ENCODE results near the gene KDM8.
"Not testable (repeated sequence)": the region's sequence is repeated elsewhere in the genome, so short reads cannot be mapped to it uniquely, and the experiment has no call there.

KDM8 gene

DNA sequence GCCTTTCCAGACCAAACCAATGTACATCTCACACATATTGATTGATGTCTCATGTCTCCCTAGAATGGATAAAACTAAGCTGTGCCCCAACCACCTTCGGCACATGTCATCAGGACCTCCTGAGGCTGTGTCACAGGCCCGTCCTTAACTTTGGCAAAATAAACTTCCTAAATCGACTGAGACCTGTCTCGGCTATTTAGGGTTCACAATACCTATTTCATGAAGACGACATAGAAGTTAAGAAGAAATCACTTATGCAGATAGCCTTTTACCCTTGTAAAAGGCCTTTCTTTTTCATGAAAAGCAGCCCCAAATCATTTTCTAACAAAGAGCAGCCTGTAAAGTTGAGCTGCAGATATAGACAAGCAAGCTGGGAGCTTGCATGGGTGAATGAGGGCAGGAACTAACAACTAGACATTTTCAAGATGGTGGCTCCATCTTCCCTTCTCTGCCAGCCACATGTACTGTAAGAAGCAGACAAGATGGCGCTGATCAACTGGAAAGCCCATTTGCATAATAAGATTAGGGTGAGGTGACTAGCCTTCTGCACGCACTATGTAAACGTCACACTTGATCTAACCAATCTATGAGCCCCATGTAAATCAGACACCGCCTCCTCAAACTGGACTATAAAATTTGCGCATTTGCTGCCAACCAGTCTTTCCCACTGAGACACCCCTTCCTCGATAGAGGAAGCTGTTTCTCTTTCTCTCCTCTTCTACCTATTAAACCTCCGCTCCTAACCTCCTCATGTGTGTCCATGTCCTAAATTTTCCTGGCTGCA lies 4.7 kb upstream of the KDM8 start:
- peak overlapping the region; percentile 94; the same call in 1 of the 2 replicates for H3K27ac ChIP-seq (ENCODE audit: low read length)
- H3K4me2 ChIP-seq (ENCODE audit: low read depth, low read length), result peak overlapping the region; percentile 70
- peaks cover 20% of the 10 kb centered on the region for H3K4me1 ChIP-seq (ENCODE audit: low read length)
- peaks cover 13% of the 10 kb centered on the region for H3F3A ChIP-seq (ENCODE audit: insufficient read depth, low read length)
- no peaks in the 10 kb centered on the region for H3K27me3 ChIP-seq (replicated peaks; ENCODE audit: insufficient read depth, low read length)
- peak overlapping the region; percentile 42; the same call in 1 of the 2 replicates for H3K9ac ChIP-seq (ENCODE audit: low read length)
- no peak overlapping the region for H3K4me3 ChIP-seq (ENCODE audit: low read length)
- H3K36me3 ChIP-seq (replicated peaks; ENCODE audit: insufficient read depth, low read length), result no peaks in the 10 kb centered on the region
- no peaks in the 10 kb centered on the region for H3K9me3 ChIP-seq (replicated peaks; ENCODE audit: insufficient read depth, low read length)
- no peaks in the 10 kb centered on the region for H3K79me2 ChIP-seq (ENCODE audit: low read length)
- no peaks in the 10 kb centered on the region for H3K9me2 ChIP-seq (replicated peaks; ENCODE audit: insufficient read depth, low read length)
- H2AFZ ChIP-seq (ENCODE audit: low read length), result peak overlapping the region; percentile 47
- no peak for DNase-seq
- H4K20me1 ChIP-seq (ENCODE audit: insufficient read depth, low read length), result no peaks in the 10 kb centered on the region
- TF ChIP-seq, protein P1, sequence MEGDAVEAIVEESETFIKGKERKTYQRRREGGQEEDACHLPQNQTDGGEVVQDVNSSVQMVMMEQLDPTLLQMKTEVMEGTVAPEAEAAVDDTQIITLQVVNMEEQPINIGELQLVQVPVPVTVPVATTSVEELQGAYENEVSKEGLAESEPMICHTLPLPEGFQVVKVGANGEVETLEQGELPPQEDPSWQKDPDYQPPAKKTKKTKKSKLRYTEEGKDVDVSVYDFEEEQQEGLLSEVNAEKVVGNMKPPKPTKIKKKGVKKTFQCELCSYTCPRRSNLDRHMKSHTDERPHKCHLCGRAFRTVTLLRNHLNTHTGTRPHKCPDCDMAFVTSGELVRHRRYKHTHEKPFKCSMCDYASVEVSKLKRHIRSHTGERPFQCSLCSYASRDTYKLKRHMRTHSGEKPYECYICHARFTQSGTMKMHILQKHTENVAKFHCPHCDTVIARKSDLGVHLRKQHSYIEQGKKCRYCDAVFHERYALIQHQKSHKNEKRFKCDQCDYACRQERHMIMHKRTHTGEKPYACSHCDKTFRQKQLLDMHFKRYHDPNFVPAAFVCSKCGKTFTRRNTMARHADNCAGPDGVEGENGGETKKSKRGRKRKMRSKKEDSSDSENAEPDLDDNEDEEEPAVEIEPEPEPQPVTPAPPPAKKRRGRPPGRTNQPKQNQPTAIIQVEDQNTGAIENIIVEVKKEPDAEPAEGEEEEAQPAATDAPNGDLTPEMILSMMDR (IDR thresholded peaks at IDR 0.05; ENCODE audit: low read length), result no peak
- TF ChIP-seq EZH2phosphoT487 (IDR thresholded peaks at IDR 0.05; ENCODE audit: low read length) (no peak), EZH2 (optimal IDR thresholded peaks at IDR 0.05; ENCODE audit: low read depth, low read length) (no peak)

GRCh38 chr16:27199235-27199586 lies 4.1 kb upstream of the KDM8 start:
- Histone ChIP-seq H2AFZ (ENCODE audit: low read length) (peak overlapping the region; percentile 47), H3K4me2 (ENCODE audit: low read depth, low read length) (peak overlapping the region; percentile 70), H3K27me3 (replicated peaks; ENCODE audit: insufficient read depth, low read length) (no peaks in the 10 kb centered on the region), H3K79me2 (ENCODE audit: low read length) (peaks cover under 1% of the 10 kb centered on the region; the same call in 1 of the 2 replicates), H3K9me2 (replicated peaks; ENCODE audit: insufficient read depth, low read length) (no peaks in the 10 kb centered on the region), H3K9ac (ENCODE audit: low read length) (peak overlapping the region; percentile 42; the same call in 1 of the 2 replicates), H4K20me1 (ENCODE audit: insufficient read depth, low read length) (no peaks in the 10 kb centered on the region), H3F3A (ENCODE audit: insufficient read depth, low read length) (peaks cover 17% of the 10 kb centered on the region), H3K4me1 (ENCODE audit: low read length) (peaks cover 20% of the 10 kb centered on the region), H3K27ac (ENCODE audit: low read length) (peak overlapping the region; percentile 94), H3K4me3 (ENCODE audit: low read length) (peak overlapping the region; percentile 19; the same call in 1 of the 2 replicates), H3K36me3 (replicated peaks; ENCODE audit: insufficient read depth, low read length) (no peaks in the 10 kb centered on the region), H3K9me3 (replicated peaks; ENCODE audit: insufficient read depth, low read length) (no peaks in the 10 kb centered on the region)
- peak; percentile 31 for DNase-seq
- TF ChIP-seq EZH2 (optimal IDR thresholded peaks at IDR 0.05; ENCODE audit: low read depth, low read length), result no peak
- TF ChIP-seq, protein P1 (IDR thresholded peaks at IDR 0.05; ENCODE audit: low read length), result no peak
- TF ChIP-seq EZH2phosphoT487 (IDR thresholded peaks at IDR 0.05; ENCODE audit: low read length), result no peak

DNA sequence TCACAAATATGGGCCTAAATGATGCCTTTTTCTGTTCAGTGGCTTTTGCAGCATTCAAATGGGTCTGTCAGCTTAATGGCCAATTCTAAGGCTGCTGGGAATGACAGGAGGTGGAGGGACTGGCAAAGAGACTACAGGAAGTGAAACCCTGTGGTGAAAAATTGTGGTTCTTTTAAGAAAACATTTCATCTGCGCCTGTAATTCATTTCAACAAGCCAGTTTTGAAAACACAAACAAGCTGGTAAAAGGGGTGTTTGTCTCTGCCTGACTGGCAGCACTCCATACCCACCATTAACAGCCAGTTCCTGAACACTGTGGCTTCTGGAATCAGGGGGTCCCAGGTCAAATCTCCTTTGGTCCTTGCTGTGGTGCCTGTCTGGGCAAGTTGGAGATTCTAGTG lies 3.6 kb upstream of the KDM8 start:
- TF ChIP-seq EZH2 (optimal IDR thresholded peaks at IDR 0.05; ENCODE audit: low read depth, low read length), result no peak
- TF ChIP-seq EZH2phosphoT487 (IDR thresholded peaks at IDR 0.05; ENCODE audit: low read length), result no peak
- TF ChIP-seq, protein P1 (IDR thresholded peaks at IDR 0.05; ENCODE audit: low read length), result no peak
- Histone ChIP-seq H3F3A (ENCODE audit: insufficient read depth, low read length) (peaks cover 21% of the 10 kb centered on the region), H2AFZ (ENCODE audit: low read length) (peak overlapping the region; percentile 51; the same call in 1 of the 2 replicates), H3K9me2 (replicated peaks; ENCODE audit: insufficient read depth, low read length) (no peaks in the 10 kb centered on the region), H3K79me2 (ENCODE audit: low read length) (peaks cover 5% of the 10 kb centered on the region), H3K9me3 (replicated peaks; ENCODE audit: insufficient read depth, low read length) (no peaks in the 10 kb centered on the region), H3K4me2 (ENCODE audit: low read depth, low read length) (peak overlapping the region; percentile 70), H3K36me3 (replicated peaks; ENCODE audit: insufficient read depth, low read length) (no peaks in the 10 kb centered on the region), H3K4me1 (ENCODE audit: low read length) (peaks cover 25% of the 10 kb centered on the region), H3K4me3 (ENCODE audit: low read length) (peak overlapping the region; percentile 19; the same call in 1 of the 2 replicates), H3K27me3 (replicated peaks; ENCODE audit: insufficient read depth, low read length) (no peaks in the 10 kb centered on the region), H3K27ac (ENCODE audit: low read length) (peak overlapping the region; percentile 94), H3K9ac (ENCODE audit: low read length) (peak overlapping the region; percentile 42; the same call in 1 of the 2 replicates), H4K20me1 (ENCODE audit: insufficient read depth, low read length) (no peaks in the 10 kb centered on the region)
- DNase-seq, result peak; percentile 85

DNA sequence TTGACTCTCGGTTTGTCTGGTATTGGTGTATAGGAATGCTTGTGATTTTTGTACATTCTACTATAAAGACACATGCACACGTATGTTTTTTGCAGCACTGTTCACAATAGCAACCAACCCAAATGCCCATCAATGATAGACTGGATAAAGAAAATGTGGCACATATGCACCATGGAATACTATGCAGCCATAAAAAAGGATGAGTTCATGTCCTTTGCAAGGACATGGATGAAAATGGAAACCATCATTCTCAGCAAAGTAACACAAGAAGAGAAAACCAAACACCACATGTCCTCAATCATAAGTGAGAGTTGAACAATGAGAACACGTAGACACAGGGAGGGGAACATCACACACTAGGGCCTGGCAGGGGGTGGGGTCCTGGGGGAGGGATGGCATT lies 2.4 kb upstream of the KDM8 start:
- H3K36me3 ChIP-seq (replicated peaks; ENCODE audit: insufficient read depth, low read length); H3K27me3 ChIP-seq (replicated peaks; ENCODE audit: insufficient read depth, low read length); H3K4me3 ChIP-seq (ENCODE audit: low read length); H2AFZ ChIP-seq (ENCODE audit: low read length); H3K79me2 ChIP-seq (ENCODE audit: low read length); DNase-seq; H3K9ac ChIP-seq (ENCODE audit: low read length); H3K9me2 ChIP-seq (replicated peaks; ENCODE audit: insufficient read depth, low read length); H3K27ac ChIP-seq (ENCODE audit: low read length); H4K20me1 ChIP-seq (ENCODE audit: insufficient read depth, low read length); H3K9me3 ChIP-seq (replicated peaks; ENCODE audit: insufficient read depth, low read length); H3K4me2 ChIP-seq (ENCODE audit: low read depth, low read length): not testable (repeated sequence)
- Histone ChIP-seq H3K4me1 (ENCODE audit: low read length) (peaks cover 29% of the 10 kb centered on the region), H3F3A (ENCODE audit: insufficient read depth, low read length) (peaks cover 21% of the 10 kb centered on the region)
